ENCODE data around the gene KCNJ5. TPM values are rescaled to one million over a fixed set of nuclear protein-coding genes. Genes with fewer than 3 reads are reported as not detected.

KCNJ5 gene
- total RNA-seq, 4 donors from 2014 or later = 0.31 to 3.2 (median 0.71) TPM

DNA sequence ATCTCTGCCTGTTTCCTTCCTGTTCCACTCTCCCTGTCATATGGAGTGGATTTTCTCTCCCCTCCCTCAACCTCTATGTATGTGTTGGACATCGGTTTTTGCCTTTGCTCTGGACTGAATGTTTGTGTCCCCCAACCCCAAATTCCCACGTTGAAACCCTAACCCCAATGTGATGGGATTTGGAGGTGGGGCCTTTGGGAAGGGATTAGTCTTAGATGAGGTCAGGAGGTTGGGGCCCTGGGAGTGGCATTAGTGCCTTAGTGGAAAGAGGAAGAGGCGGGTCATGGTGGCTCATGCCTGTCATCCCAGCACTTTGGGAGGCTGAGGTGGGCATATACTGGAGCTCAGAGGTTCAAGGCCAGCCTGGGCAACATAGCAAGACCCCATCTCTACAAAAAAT, 39.9 kb downstream of the KCNJ5 start:
- H3K4me1 ChIP-seq = no peaks in the 10 kb centered on the region
- no peak for ATAC-seq
- 88 to 90% methylated on average over 1 to 2 of the region's 3 CpGs for WGBS, 2 donors (ENCODE audit: low coverage in 1 of 2)
- peaks cover 11% of the 10 kb centered on the region for H3K27me3 ChIP-seq
- no peak overlapping the region for H3K27ac ChIP-seq
- no peak overlapping the region for H3K4me3 ChIP-seq
- H3K36me3 ChIP-seq = no peaks in the 10 kb centered on the region
- no peak for TF ChIP-seq EP300 (IDR thresholded peaks at IDR 0.05)
- no peaks in the 10 kb centered on the region for H3K9me3 ChIP-seq

DNA sequence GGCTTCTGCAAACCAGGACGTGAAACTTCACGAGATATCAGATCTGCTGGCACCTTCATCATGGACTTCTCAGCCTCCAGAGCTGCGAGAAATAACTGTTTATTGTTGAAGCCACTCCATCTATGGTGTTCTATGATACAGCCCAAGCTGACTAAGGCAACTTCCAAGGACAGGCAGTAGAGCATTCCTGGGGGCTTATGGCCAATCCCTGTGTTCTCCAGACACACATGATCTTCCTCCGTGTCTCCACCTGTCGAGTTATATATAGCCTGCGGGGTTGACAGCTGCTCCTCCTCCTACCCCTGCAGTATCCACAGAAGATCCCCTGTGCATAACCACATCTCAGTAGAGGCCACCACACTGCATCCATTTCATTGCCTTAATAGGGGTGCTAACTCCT, 40.5 kb downstream of the KCNJ5 start:
- no peak for TF ChIP-seq EP300 (IDR thresholded peaks at IDR 0.05)
- TF ChIP-seq, protein P1, sequence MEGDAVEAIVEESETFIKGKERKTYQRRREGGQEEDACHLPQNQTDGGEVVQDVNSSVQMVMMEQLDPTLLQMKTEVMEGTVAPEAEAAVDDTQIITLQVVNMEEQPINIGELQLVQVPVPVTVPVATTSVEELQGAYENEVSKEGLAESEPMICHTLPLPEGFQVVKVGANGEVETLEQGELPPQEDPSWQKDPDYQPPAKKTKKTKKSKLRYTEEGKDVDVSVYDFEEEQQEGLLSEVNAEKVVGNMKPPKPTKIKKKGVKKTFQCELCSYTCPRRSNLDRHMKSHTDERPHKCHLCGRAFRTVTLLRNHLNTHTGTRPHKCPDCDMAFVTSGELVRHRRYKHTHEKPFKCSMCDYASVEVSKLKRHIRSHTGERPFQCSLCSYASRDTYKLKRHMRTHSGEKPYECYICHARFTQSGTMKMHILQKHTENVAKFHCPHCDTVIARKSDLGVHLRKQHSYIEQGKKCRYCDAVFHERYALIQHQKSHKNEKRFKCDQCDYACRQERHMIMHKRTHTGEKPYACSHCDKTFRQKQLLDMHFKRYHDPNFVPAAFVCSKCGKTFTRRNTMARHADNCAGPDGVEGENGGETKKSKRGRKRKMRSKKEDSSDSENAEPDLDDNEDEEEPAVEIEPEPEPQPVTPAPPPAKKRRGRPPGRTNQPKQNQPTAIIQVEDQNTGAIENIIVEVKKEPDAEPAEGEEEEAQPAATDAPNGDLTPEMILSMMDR (IDR thresholded peaks at IDR 0.05) = no peak
- no peak for TF ChIP-seq POLR2A (IDR thresholded peaks at IDR 0.05)
- TF ChIP-seq POLR2AphosphoS5 (IDR thresholded peaks at IDR 0.05) = no peak
- Histone ChIP-seq H3K4me3 (no peak overlapping the region), H3K27ac (no peak overlapping the region), H3K9me3 (no peaks in the 10 kb centered on the region), H3K36me3 (no peaks in the 10 kb centered on the region), H3K4me1 (no peaks in the 10 kb centered on the region), H3K27me3 (peaks cover 11% of the 10 kb centered on the region)
- 76 to 84% methylated on average over 5 to 6 of the region's 6 CpGs for WGBS, 2 donors (ENCODE audit: low coverage in 1 of 2)
- no peak for ATAC-seq

DNA sequence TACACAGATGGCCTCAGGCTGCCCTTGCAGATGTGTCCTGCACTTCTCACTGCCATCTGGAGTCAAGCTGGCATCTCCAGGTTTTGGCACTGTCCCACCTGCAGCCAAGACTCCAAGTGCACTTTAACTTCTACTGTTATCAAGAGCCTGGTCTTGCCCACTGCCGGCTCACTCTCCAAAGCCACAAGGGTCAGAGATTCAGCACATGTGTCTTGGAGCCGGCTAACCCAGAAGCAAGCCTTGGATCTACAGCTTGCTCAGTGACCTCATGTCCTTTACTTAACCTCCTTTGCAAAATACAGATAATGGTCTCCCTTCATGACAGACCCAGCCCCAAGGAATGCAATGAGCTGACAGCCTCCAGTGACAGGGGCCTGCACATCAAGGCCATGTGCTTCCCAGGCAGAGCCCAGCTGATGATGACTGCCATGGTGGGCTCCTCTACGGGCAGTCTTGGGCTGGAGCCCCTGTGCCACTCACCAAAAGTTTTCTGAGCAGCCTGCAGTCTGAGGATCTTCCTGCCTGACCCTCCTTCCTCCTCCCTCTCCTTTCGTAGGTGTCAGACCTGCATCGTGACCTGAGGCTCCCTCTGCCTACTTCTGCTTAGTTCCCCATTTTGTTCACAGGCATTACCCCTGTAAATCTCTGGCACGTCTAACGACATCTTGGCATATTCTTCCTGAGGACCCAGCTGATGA, 42.5 kb downstream of the KCNJ5 start:
- 80 to 94% methylated on average over 2 to 5 of the region's 7 CpGs for WGBS, 2 donors (ENCODE audit: low coverage in 1 of 2)
- no peaks in the 10 kb centered on the region for H3K36me3 ChIP-seq
- ATAC-seq = no peak

DNA sequence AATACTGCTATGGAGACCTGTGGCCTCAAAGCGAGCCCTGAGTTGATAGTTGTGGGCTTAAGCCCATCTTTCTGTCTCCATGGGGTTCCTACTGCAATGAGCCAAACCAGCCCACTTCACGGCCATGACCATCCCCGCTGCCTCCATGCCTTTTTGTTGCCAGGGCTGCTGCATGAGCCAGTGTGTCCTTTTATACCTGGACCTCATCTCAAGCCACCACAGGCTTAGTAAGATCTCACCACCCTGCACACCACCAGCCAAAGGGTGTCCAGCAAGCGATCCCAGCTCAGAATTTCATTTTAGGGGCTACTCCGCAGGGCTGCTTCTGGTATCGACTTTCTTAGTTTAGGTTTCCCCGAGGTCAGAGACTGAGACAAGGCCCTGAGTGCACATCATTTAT, 43.2 kb downstream of the KCNJ5 start:
- no peak for ATAC-seq
- Histone ChIP-seq H3K9me3 (no peaks in the 10 kb centered on the region), H3K27me3 (peaks cover 10% of the 10 kb centered on the region), H3K4me3 (no peak overlapping the region), H3K36me3 (no peaks in the 10 kb centered on the region), H3K4me1 (no peaks in the 10 kb centered on the region), H3K27ac (no peak overlapping the region)
- TF ChIP-seq POLR2A (IDR thresholded peaks at IDR 0.05) = no peak
- no peak for TF ChIP-seq EP300 (IDR thresholded peaks at IDR 0.05)
- TF ChIP-seq, protein P1 (IDR thresholded peaks at IDR 0.05) = no peak
- no peak for TF ChIP-seq POLR2AphosphoS5 (IDR thresholded peaks at IDR 0.05)
- WGBS, 2 donors (ENCODE audit: low coverage in 1 of 2) = 80 to 92% methylated on average over 1 to 5 of the region's 7 CpGs

More for the DNA sequence above, 42.5 kb downstream of the KCNJ5 start:
- Histone ChIP-seq H3K27me3 (peaks cover 11% of the 10 kb centered on the region), H3K4me1 (no peaks in the 10 kb centered on the region), H3K4me3 (no peak overlapping the region), H3K27ac (no peak overlapping the region), H3K9me3 (no peaks in the 10 kb centered on the region)
- no peak for TF ChIP-seq POLR2A (IDR thresholded peaks at IDR 0.05)
- TF ChIP-seq, protein P1 (IDR thresholded peaks at IDR 0.05) = no peak
- TF ChIP-seq POLR2AphosphoS5 (IDR thresholded peaks at IDR 0.05) = no peak
- no peak for TF ChIP-seq EP300 (IDR thresholded peaks at IDR 0.05)

DNA sequence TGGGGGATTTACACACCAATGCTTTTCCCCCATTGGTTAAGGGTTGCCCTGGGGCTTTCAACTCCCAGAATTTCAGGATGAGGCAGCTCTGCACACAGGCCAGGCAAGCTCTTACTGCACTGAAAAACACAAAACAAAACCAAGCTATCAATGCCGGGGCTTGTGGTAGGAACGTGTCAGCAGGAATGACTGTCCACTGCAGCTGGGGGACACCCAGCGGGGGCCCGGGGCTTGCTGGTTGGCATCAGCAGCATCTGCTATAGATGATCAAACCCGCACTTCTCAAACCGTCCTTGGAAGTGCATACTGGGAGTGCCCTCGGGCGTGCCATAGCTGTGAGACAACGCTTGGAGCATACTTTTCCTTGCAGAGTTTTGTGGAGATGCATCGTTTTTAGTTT, 43.8 kb downstream of the KCNJ5 start:
- Histone ChIP-seq H3K27me3 (peaks cover 8% of the 10 kb centered on the region), H3K36me3 (no peaks in the 10 kb centered on the region), H3K4me1 (no peaks in the 10 kb centered on the region), H3K27ac (no peak overlapping the region), H3K9me3 (no peaks in the 10 kb centered on the region), H3K4me3 (no peak overlapping the region)
- no peak for ATAC-seq
- WGBS, 2 donors (ENCODE audit: low coverage in 1 of 2) = 83 to 94% methylated on average over 5 to 7 of the region's 10 CpGs
- TF ChIP-seq POLR2A (IDR thresholded peaks at IDR 0.05) (no peak), EP300 (IDR thresholded peaks at IDR 0.05) (no peak), POLR2AphosphoS5 (IDR thresholded peaks at IDR 0.05) (no peak)
- TF ChIP-seq, protein P1 (IDR thresholded peaks at IDR 0.05) = no peak
